ENCODE measurements around the gene LCN15. TPM values are rescaled to one million over a fixed set of nuclear protein-coding genes. Genes with fewer than 3 reads are reported as not detected.

Gene LCN15
- polyA plus RNA-seq, 1 experiment, result not detected

DNA sequence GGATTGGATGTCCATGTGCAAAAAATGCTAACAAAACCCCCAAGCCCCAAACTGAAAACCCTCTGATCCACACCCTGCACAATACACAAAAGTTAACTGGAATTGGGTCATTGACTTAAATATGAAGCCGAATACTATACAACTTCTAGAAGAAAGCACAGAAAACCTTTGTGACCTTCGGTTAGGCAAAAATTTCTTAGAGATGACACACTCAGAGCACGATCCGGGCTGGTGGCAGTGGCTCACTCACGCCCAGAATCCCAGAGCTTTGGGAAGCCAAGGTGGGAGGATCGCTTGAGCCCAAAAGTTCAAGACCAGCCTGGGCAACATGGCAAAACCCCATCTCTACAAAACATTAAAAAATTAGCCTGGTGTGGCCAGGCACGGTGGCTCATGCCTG is 53.8 kb downstream of the LCN15 start:
- no peaks in the 10 kb centered on the region for H3K36me3 ChIP-seq (ENCODE audit: control insufficient read depth, insufficient read depth, low read length)
- TF ChIP-seq, protein P1, sequence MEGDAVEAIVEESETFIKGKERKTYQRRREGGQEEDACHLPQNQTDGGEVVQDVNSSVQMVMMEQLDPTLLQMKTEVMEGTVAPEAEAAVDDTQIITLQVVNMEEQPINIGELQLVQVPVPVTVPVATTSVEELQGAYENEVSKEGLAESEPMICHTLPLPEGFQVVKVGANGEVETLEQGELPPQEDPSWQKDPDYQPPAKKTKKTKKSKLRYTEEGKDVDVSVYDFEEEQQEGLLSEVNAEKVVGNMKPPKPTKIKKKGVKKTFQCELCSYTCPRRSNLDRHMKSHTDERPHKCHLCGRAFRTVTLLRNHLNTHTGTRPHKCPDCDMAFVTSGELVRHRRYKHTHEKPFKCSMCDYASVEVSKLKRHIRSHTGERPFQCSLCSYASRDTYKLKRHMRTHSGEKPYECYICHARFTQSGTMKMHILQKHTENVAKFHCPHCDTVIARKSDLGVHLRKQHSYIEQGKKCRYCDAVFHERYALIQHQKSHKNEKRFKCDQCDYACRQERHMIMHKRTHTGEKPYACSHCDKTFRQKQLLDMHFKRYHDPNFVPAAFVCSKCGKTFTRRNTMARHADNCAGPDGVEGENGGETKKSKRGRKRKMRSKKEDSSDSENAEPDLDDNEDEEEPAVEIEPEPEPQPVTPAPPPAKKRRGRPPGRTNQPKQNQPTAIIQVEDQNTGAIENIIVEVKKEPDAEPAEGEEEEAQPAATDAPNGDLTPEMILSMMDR (IDR thresholded peaks at IDR 0.05; ENCODE audit: insufficient read depth, low read depth, low read length), result no peak
- no peak overlapping the region for H3K4me3 ChIP-seq (ENCODE audit: low read depth, low read length)
- POLR2A ChIA-PET, result no interaction called here
- DNase-seq (ENCODE audit: low read depth), result no peak
- peaks cover 4% of the 10 kb centered on the region; the same call in 1 of the 2 replicates for H3K27me3 ChIP-seq (ENCODE audit: control insufficient read depth, insufficient read depth, low read length)
- CTCF ChIA-PET, result no interaction called here

Small RNA genes lying within 50 kb of the gene (small RNA-seq; reads per million reads assigned to genes)
- gene AL355987.2 (ENCODE audit: insufficient read length, low read depth, low replicate concordance) (not detected), gene ATP6V1G1P3 (ENCODE audit: insufficient read length, low read depth, low replicate concordance) (not detected), gene MIR6722 (ENCODE audit: insufficient read length, low read depth, low replicate concordance) (not detected)

Other genes with a start within 250 kb of the LCN15 start
- 0.97 and 1.3 TPM in 2 replicates for gene NOTCH1, start 218.5 kb downstream of the LCN15 start, polyA plus RNA-seq (2011; rRNA removed)
- gene EGFL7, start 101.6 kb downstream of the LCN15 start, polyA plus RNA-seq (2011; rRNA removed), result 13.8 and 26.9 TPM in 2 replicates
- gene AGPAT2, start 77.1 kb downstream of the LCN15 start, polyA plus RNA-seq (2011; rRNA removed), result 48.3 and 68.3 TPM in 2 replicates
- 0.17 and 0.42 TPM in 2 replicates for gene DIPK1B, start 51.9 kb downstream of the LCN15 start, polyA plus RNA-seq (2011; rRNA removed)
- gene LCN10, start 21.6 kb downstream of the LCN15 start, polyA plus RNA-seq (2011; rRNA removed), result not detected in 2 replicates
- gene LCN6, start 16.0 kb downstream of the LCN15 start, polyA plus RNA-seq (2011; rRNA removed), result not detected in 2 replicates
- gene LCN8, start 6.3 kb downstream of the LCN15 start, polyA plus RNA-seq (2011; rRNA removed), result not detected in 2 replicates
- gene TMEM141, start 26.8 kb upstream of the LCN15 start, polyA plus RNA-seq (2011; rRNA removed), result 51.5 and 62.5 TPM in 2 replicates
- 0.20 and 0.33 TPM in 2 replicates for gene CCDC183, start 31.8 kb upstream of the LCN15 start, polyA plus RNA-seq (2011; rRNA removed)
- gene RABL6, start 43.4 kb upstream of the LCN15 start, polyA plus RNA-seq (2011; rRNA removed), result 36.7 and 60.2 TPM in 2 replicates
- 0.86 and 1.0 TPM in 2 replicates for gene AJM1, start 78.0 kb upstream of the LCN15 start, polyA plus RNA-seq (2011; rRNA removed)
- gene PHPT1, start 84.9 kb upstream of the LCN15 start, polyA plus RNA-seq (2011; rRNA removed), result 116 and 233 TPM in 2 replicates
- gene MAMDC4, start 87.8 kb upstream of the LCN15 start, polyA plus RNA-seq (2011; rRNA removed), result 0.86 and 1.6 TPM in 2 replicates
- 513 and 672 TPM in 2 replicates for gene EDF1, start 101.8 kb upstream of the LCN15 start, polyA plus RNA-seq (2011; rRNA removed)
- 9.6 and 13.6 TPM in 2 replicates for gene TRAF2, start 122.0 kb upstream of the LCN15 start, polyA plus RNA-seq (2011; rRNA removed)
- gene FBXW5, start 180.2 kb upstream of the LCN15 start, polyA plus RNA-seq (2011; rRNA removed), result 46.9 and 71.9 TPM in 2 replicates
- gene C8G, start 180.7 kb upstream of the LCN15 start, polyA plus RNA-seq (2011; rRNA removed), result 0.48 and 0.60 TPM in 2 replicates
- 0.36 and 0.40 TPM in 2 replicates for gene LCN12, start 187.8 kb upstream of the LCN15 start, polyA plus RNA-seq (2011; rRNA removed)
- gene PTGDS, start 213.0 kb upstream of the LCN15 start, polyA plus RNA-seq (2011; rRNA removed), result 0.31 and 0.58 TPM in 2 replicates
- 0.01 and 0.06 TPM in 2 replicates for gene LCNL1, start 218.5 kb upstream of the LCN15 start, polyA plus RNA-seq (2011; rRNA removed)
- gene PAXX, start 227.9 kb upstream of the LCN15 start, polyA plus RNA-seq (2011; rRNA removed), result 10.3 and 11.8 TPM in 2 replicates
- gene CLIC3, start 232.1 kb upstream of the LCN15 start, polyA plus RNA-seq (2011; rRNA removed), result 3.9 and 4.0 TPM in 2 replicates

Measured in BJ (cell line).